Tibial nerve (tissue), 4 donors: ENCODE measurements around the gene EP400.

Experiments
- EP300 ChIP-seq, 2 donors: sonication (generic); formaldehyde crosslinking; IDR thresholded peaks; one replicate each; pipeline ENCODE4 v1.6.1; 2017; ENCODE audit warnings: antibody characterized with exemption in 2 of 2, mild to moderate bottlenecking in 1 of 2
- POLR2A ChIP-seq, 2 donors: fragments of 450-650 bp; IDR thresholded peaks; one replicate each; pipeline ENCODE4 v1.6.1; 2017; ENCODE audit warnings: antibody characterized with exemption in 2 of 2, mild to moderate bottlenecking in 2 of 2, moderate library complexity in 2 of 2
- TF ChIP-seq, protein P1 (sequence below), 5 experiments: fragments of 200-600 bp in 3 of 5; fragments of 450-650 bp in 2 of 5; sonication (generic) in 3 of 5; IDR thresholded peaks; one replicate each; pipeline ENCODE4 v1.5.1; 2016 to 2019; ENCODE audit warnings: antibody characterized with exemption in 5 of 5, mild to moderate bottlenecking in 3 of 5, moderate library complexity in 2 of 5

DNA sequence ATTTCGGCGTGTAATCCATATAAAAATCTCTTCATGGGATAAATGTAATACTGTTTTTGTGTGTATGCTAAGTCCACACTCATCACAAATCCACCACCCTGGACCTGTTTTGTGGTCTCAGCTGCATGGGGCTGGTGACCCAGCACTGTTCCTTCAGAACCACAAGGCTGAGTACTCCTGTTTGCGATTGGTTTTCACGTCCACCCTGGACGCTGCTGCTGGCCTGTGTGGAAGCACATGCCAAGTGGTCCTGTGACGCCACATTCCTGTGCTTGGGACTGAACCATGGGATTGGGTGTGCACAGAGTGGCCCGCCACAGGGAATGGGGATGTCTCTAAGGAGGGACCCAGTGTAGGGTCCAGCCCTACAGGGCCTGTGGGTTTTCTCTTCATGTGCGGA, 16.4 kb upstream of the EP400 start:
- TF ChIP-seq POLR2A (IDR thresholded peaks at IDR 0.05) (no peak), EP300 (IDR thresholded peaks at IDR 0.05) (no peak)
- TF ChIP-seq, protein P1, sequence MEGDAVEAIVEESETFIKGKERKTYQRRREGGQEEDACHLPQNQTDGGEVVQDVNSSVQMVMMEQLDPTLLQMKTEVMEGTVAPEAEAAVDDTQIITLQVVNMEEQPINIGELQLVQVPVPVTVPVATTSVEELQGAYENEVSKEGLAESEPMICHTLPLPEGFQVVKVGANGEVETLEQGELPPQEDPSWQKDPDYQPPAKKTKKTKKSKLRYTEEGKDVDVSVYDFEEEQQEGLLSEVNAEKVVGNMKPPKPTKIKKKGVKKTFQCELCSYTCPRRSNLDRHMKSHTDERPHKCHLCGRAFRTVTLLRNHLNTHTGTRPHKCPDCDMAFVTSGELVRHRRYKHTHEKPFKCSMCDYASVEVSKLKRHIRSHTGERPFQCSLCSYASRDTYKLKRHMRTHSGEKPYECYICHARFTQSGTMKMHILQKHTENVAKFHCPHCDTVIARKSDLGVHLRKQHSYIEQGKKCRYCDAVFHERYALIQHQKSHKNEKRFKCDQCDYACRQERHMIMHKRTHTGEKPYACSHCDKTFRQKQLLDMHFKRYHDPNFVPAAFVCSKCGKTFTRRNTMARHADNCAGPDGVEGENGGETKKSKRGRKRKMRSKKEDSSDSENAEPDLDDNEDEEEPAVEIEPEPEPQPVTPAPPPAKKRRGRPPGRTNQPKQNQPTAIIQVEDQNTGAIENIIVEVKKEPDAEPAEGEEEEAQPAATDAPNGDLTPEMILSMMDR (IDR thresholded peaks at IDR 0.05) = no peak
